H9 (cell line): ENCODE measurements around the gene BCAR3. TPM values are rescaled to one million over a fixed set of nuclear protein-coding genes. Genes with fewer than 3 reads are reported as not detected.

Experiments used
- DNase-seq: peaks from one replicate; pipeline ENCODE4 v3.0.0-alpha.2; 2017
- H2AFZ ChIP-seq: one replicate; pipeline ENCODE4 v1.6.1; 2013; ENCODE audit warnings: mild to moderate bottlenecking, low read length, control low read depth, moderate library complexity
- H2AK5ac ChIP-seq: 2 replicates; pipeline ENCODE4 v1.6.1; 2013; ENCODE audit warnings: low read length, control low read depth, mixed read lengths; ENCODE audit not compliant: insufficient read length
- H2BK120ac ChIP-seq: one replicate; pipeline ENCODE4 v1.6.1; 2013; ENCODE audit warnings: low read depth, mild to moderate bottlenecking, low read length, control low read depth, inconsistent platforms; ENCODE audit not compliant: poor library complexity, severe bottlenecking
- H2BK12ac ChIP-seq: 2 replicates; pipeline ENCODE4 v1.6.1; 2013; ENCODE audit warnings: low read length, control low read depth, mixed read lengths, low read depth; ENCODE audit not compliant: insufficient read length
- H2BK15ac ChIP-seq: 2 replicates; pipeline ENCODE4 v1.6.1; 2013; ENCODE audit warnings: low read depth, low read length, control low read depth
- H2BK20ac ChIP-seq: one replicate; pipeline ENCODE4 v1.6.1; 2013; ENCODE audit warnings: low read depth, mild to moderate bottlenecking, low read length, control low read depth, inconsistent platforms; ENCODE audit not compliant: poor library complexity, severe bottlenecking
- H2BK5ac ChIP-seq: 2 replicates; pipeline ENCODE4 v1.6.1; 2013; ENCODE audit warnings: low read length, control low read depth, mixed read lengths; ENCODE audit not compliant: insufficient read length
- H3K14ac ChIP-seq: 2 replicates; pipeline ENCODE4 v1.6.1; 2013; ENCODE audit warnings: low read length, control low read depth; ENCODE audit not compliant: insufficient read depth
- H3K18ac ChIP-seq: 2 replicates; pipeline ENCODE4 v1.6.1; 2013; ENCODE audit warnings: low read depth, mild to moderate bottlenecking, mixed read lengths, low read length, control low read depth; ENCODE audit not compliant: insufficient read length
- H3K23ac ChIP-seq: 2 replicates; pipeline ENCODE4 v1.6.1; 2013; ENCODE audit warnings: low read length, control low read depth, mixed read lengths, low read depth; ENCODE audit not compliant: insufficient read length
- H3K23me2 ChIP-seq: 2 replicates; pipeline ENCODE4 v1.6.1; 2013; ENCODE audit warnings: low read depth, mild to moderate bottlenecking, mixed read lengths, low read length, control low read depth; ENCODE audit not compliant: insufficient read length, poor library complexity, severe bottlenecking
- H3K27ac ChIP-seq: 2 replicates; pipeline ENCODE4 v1.5.1; 2013; ENCODE audit warnings: low read length, control low read depth, mixed read lengths, low read depth; ENCODE audit not compliant: insufficient read length
- H3K27me3 ChIP-seq: 2 replicates; pipeline ENCODE4 v1.6.1; 2013; ENCODE audit warnings: low read length, control low read depth, inconsistent platforms; ENCODE audit not compliant: insufficient read depth
- H3K4ac ChIP-seq: 2 replicates; pipeline ENCODE4 v1.6.1; 2013; ENCODE audit warnings: low read depth, mild to moderate bottlenecking, control low read depth, inconsistent platforms, low read length, moderate library complexity
- H3K4me1 ChIP-seq: 2 replicates; pipeline ENCODE4 v1.6.1; 2013; ENCODE audit warnings: low read length, control low read depth, inconsistent platforms; ENCODE audit not compliant: insufficient read depth
- H3K4me2 ChIP-seq: 2 replicates; pipeline ENCODE4 v1.6.1; 2013; ENCODE audit warnings: low read length, control low read depth, mixed read lengths; ENCODE audit not compliant: insufficient read length, insufficient read depth
- H3K56ac ChIP-seq: 2 replicates; pipeline ENCODE4 v1.6.1; 2013; ENCODE audit warnings: low read depth, mild to moderate bottlenecking, mixed read lengths, low read length, control low read depth; ENCODE audit not compliant: insufficient read length
- H3K79me1 ChIP-seq: 2 replicates; pipeline ENCODE4 v1.6.1; 2013; ENCODE audit warnings: low read depth, mild to moderate bottlenecking, moderate library complexity, low read length, control low read depth, inconsistent platforms; ENCODE audit not compliant: insufficient read depth, poor library complexity, severe bottlenecking
- H3K79me2 ChIP-seq: 2 replicates; pipeline ENCODE4 v1.6.1; 2013; ENCODE audit warnings: low read length, control low read depth, inconsistent platforms; ENCODE audit not compliant: insufficient read depth
- H3K9ac ChIP-seq: 2 replicates; pipeline ENCODE4 v1.6.1; 2013; ENCODE audit warnings: low read length, control low read depth, mixed read lengths; ENCODE audit not compliant: insufficient read length; ENCODE audit errors: extremely low read depth
- H3K9me3 ChIP-seq: one replicate; pipeline ENCODE4 v1.6.1; 2013; ENCODE audit warnings: low read depth, low read length, inconsistent platforms; ENCODE audit not compliant: control insufficient read depth
- H3T11ph ChIP-seq: one replicate; pipeline ENCODE4 v1.6.1; 2013; ENCODE audit warnings: mild to moderate bottlenecking, low read length, control low read depth, inconsistent platforms
- H4K20me1 ChIP-seq: one replicate; pipeline ENCODE4 v1.6.1; 2013; ENCODE audit not compliant: control insufficient read depth, insufficient read length, insufficient read depth
- H4K5ac ChIP-seq: 2 replicates; pipeline ENCODE4 v1.6.1; 2013; ENCODE audit warnings: low read depth, mild to moderate bottlenecking, mixed read lengths, low read length, control low read depth; ENCODE audit not compliant: insufficient read length
- H4K8ac ChIP-seq: replicated peaks from 2 replicates; pipeline ENCODE4 v1.6.1; 2013; ENCODE audit warnings: low read length, control low read depth, mixed read lengths, low read depth; ENCODE audit not compliant: insufficient read length
- H4K91ac ChIP-seq: 2 replicates; pipeline ENCODE4 v1.6.1; 2013; ENCODE audit warnings: low read depth, mild to moderate bottlenecking, moderate library complexity, mixed read lengths, low read length, control low read depth; ENCODE audit not compliant: insufficient read length
- H3K27ac Mint-ChIP-seq, 3 experiments: 2 replicates in 2 of 3; 3 replicates in 1 of 3; pipeline ENCODE4 v1.8.0; 2020 to 2021; ENCODE audit warnings: mixed read lengths in 3 of 3, mild to moderate bottlenecking in 1 of 3, moderate library complexity in 1 of 3
- H3K27me3 Mint-ChIP-seq: 2 replicates; pipeline ENCODE4 v1.8.0; 2021; ENCODE audit warnings: low read depth, mild to moderate bottlenecking, moderate library complexity, mixed read lengths
- H3K36me3 Mint-ChIP-seq, 3 experiments: 2 replicates in 2 of 3; 3 replicates in 1 of 3; pipeline ENCODE4 v1.8.0; 2020 to 2021; ENCODE audit warnings: low read depth in 3 of 3, mixed read lengths in 3 of 3; ENCODE audit not compliant: insufficient read depth in 1 of 3
- H3K4me1 Mint-ChIP-seq, 2 experiments: 2 replicates each; pipeline ENCODE4 v1.8.0; 2020; ENCODE audit warnings: mixed read lengths in 2 of 2
- H3K4me3 Mint-ChIP-seq, 2 experiments: 2 replicates in 1 of 2; 3 replicates in 1 of 2; pipeline ENCODE4 v1.8.0; 2020 to 2021; ENCODE audit warnings: mild to moderate bottlenecking in 2 of 2, mixed read lengths in 2 of 2, moderate library complexity in 1 of 2
- H3K9me3 Mint-ChIP-seq, 2 experiments: 2 replicates in 1 of 2; 3 replicates in 1 of 2; pipeline ENCODE4 v1.8.0; 2020; ENCODE audit warnings: mild to moderate bottlenecking in 2 of 2, mixed read lengths in 2 of 2, moderate library complexity in 1 of 2
- WGBS: extraction: QIAGEN DNeasy Blood & Tissue Kit; methylation state at CpG from one replicate; pipeline ENCODE4 v1.1.7; 2013; ENCODE audit warnings: missing lambda C conversion rate, low lambda C conversion rate, mixed read lengths; ENCODE audit not compliant: insufficient read length; ENCODE audit errors: extremely low coverage; 5-methylcytosine and 5-hydroxymethylcytosine counted together
- total RNA-seq: library from RNA; stranded (reverse); gene quantifications from 2 replicates; pipeline ENCODE4 v1.2.1, GENCODE V29; 2021
- TF ChIP-seq, protein P1 (sequence below): fragments of 200-600 bp; sonication (generic); conservative IDR thresholded peaks from 3 replicates; pipeline ENCODE4 v1.8.0; 2021; ENCODE audit warnings: antibody characterized with exemption, mild to moderate bottlenecking

Gene BCAR3
- total RNA-seq, 1 experiment from 2014 or later: 4.9 TPM

DNA sequence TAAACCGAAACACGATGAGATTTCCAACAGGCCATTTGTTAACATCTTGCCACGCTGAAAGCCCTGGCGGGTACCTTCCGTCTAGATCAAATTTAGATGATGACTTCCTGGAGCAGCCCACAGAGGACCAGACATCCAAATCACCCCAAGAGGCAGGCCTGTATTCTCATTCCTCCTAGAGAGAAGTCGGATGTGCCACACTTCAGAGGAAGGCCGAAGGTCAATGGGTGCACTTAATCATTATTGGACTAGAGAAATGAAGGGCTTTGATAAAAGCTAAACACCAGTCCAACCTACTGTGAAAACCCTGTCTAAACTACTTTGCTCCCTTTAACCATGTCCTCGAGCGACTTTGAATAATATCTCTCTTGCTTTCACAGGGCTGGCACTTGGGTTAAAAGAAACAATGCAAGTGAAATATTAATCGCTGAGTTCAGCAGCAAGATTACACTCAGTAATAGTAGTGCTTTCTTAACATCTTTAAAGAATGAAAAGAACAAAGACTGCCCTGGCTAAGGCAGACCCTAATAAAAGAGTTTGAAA, 76.5 kb downstream of the BCAR3 start:
- TF ChIP-seq, protein P1, sequence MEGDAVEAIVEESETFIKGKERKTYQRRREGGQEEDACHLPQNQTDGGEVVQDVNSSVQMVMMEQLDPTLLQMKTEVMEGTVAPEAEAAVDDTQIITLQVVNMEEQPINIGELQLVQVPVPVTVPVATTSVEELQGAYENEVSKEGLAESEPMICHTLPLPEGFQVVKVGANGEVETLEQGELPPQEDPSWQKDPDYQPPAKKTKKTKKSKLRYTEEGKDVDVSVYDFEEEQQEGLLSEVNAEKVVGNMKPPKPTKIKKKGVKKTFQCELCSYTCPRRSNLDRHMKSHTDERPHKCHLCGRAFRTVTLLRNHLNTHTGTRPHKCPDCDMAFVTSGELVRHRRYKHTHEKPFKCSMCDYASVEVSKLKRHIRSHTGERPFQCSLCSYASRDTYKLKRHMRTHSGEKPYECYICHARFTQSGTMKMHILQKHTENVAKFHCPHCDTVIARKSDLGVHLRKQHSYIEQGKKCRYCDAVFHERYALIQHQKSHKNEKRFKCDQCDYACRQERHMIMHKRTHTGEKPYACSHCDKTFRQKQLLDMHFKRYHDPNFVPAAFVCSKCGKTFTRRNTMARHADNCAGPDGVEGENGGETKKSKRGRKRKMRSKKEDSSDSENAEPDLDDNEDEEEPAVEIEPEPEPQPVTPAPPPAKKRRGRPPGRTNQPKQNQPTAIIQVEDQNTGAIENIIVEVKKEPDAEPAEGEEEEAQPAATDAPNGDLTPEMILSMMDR: no peak
- no peak for DNase-seq
- no peaks in the 10 kb centered on the region for H3K23me2 ChIP-seq
- no peaks in the 10 kb centered on the region; the same call in 1 of the 2 replicates for H3K79me2 ChIP-seq
- no peaks in the 10 kb centered on the region for H4K20me1 ChIP-seq
- Mint-ChIP-seq H3K4me1 (peaks cover 24% of the 10 kb centered on the region in 2 experiments), H3K36me3 (no peaks in the 10 kb centered on the region; a peak in 1 of 7 replicates), H3K27me3 (no peaks in the 10 kb centered on the region), H3K9me3 (no peaks in the 10 kb centered on the region; a peak in 1 of 5 replicates), H3K4me3 (no peak overlapping the region), H3K27ac (no peak overlapping the region)
- no peak overlapping the region for H2BK5ac ChIP-seq
- H3K14ac ChIP-seq: no peak overlapping the region
- H3K23ac ChIP-seq: no peak overlapping the region
- no peak overlapping the region for H2BK12ac ChIP-seq
- no peak overlapping the region for H3K9ac ChIP-seq
- no peak overlapping the region for H4K8ac ChIP-seq
- H3K56ac ChIP-seq: no peak overlapping the region
- no peak overlapping the region for H4K91ac ChIP-seq
- no peak overlapping the region for H3K18ac ChIP-seq
- H4K5ac ChIP-seq: no peak overlapping the region
- no peak overlapping the region for H2BK20ac ChIP-seq
- H3T11ph ChIP-seq: no peak overlapping the region
- H3K4ac ChIP-seq: no peak overlapping the region
- H2BK15ac ChIP-seq: no peak overlapping the region
- no peak overlapping the region for H2BK120ac ChIP-seq
- no peak overlapping the region for H3K27ac ChIP-seq
- no peaks in the 10 kb centered on the region for H3K9me3 ChIP-seq
- no peak overlapping the region for H2AFZ ChIP-seq
- H3K27me3 ChIP-seq: no peaks in the 10 kb centered on the region
- no peak overlapping the region for H2AK5ac ChIP-seq
- H3K4me1 ChIP-seq: no peaks in the 10 kb centered on the region
- no CpG with 5 or more reads among the region's 10 CpGs for WGBS
- H3K79me1 ChIP-seq: no peaks in the 10 kb centered on the region
- no peak overlapping the region for H3K4me2 ChIP-seq
